ENCODE data around the gene GATD1.

DNA sequence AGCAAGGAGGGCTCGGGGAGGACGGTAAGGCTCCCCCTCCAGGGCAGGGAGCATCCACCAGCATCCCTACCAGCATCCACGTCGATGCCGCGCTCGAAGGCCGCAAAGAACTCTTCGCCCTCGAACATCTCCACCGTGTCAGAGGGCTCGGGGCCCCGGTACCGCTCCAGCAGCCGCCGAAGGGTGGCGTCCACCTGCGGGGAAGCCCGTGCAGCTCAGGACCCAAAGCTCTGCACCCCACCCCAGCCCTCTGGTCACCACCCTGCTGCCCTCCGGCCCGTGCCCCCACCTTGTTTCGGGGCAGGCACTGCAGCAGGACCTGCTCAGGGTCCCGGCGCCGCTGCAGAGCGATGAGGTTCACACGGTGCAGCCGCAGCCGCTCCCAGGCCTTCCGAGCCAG is 23.2 kb upstream of the GATD1 start:
- TF ChIP-seq, protein P1, sequence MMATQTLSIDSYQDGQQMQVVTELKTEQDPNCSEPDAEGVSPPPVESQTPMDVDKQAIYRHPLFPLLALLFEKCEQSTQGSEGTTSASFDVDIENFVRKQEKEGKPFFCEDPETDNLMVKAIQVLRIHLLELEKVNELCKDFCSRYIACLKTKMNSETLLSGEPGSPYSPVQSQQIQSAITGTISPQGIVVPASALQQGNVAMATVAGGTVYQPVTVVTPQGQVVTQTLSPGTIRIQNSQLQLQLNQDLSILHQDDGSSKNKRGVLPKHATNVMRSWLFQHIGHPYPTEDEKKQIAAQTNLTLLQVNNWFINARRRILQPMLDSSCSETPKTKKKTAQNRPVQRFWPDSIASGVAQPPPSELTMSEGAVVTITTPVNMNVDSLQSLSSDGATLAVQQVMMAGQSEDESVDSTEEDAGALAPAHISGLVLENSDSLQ (IDR thresholded peaks at IDR 0.05), result no peak
- TF ChIP-seq NFRKB (IDR thresholded peaks at IDR 0.05), result no peak
- no peak for TF ChIP-seq TARDBP (IDR thresholded peaks at IDR 0.05)
- TF ChIP-seq SUZ12 (IDR thresholded peaks at IDR 0.05), result no peak
- TF ChIP-seq ELF4 (IDR thresholded peaks at IDR 0.05), result no peak
- no peak for TF ChIP-seq ZNF384 (IDR thresholded peaks at IDR 0.05)
- TF ChIP-seq SP1 (IDR thresholded peaks at IDR 0.05), result no peak
